ENCODE measurements around the gene MTA3.
"Not testable (repeated sequence)": the region's sequence is repeated elsewhere in the genome, so short reads cannot be mapped to it uniquely, and the experiment has no call there.

The MTA3 gene

DNA sequence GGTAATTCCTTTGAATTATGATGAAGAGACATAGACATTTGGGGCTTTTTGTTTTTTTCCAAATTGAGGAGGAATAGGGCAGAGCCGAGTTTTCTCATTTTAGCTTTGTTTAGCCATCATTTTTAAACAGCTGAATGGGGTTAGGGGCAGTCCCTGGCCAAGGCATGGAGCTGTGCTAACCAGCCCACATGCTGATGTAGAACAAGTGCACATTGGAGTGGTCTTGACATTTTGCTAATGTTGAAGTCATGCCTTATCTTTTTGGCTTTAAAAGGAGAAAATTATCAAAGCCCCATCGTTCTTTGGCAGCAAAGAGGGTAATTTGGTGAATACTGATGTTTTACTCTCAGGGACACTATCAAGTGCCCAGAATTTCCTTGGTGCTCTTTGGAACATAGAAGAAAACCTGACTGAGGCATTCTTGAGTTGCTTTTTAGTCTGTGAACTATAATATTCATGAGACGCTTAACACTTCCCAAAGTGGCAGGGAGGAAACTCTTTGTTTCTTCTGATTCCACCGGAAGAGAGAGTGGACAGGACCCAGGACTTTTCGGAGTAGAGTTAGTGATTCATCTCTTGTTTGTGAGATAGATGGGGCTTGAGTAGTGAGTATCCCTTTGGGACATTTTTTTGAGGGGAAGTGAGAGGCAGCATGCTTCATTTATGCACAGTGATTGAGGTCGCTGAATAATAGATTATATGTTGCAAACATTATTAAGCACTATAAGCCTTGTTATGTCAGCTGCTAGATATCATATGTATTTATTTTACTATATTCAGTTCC is 45.0 kb downstream of the MTA3 start:
- no peak for DNase-seq (ENCODE audit: low read depth)

DNA sequence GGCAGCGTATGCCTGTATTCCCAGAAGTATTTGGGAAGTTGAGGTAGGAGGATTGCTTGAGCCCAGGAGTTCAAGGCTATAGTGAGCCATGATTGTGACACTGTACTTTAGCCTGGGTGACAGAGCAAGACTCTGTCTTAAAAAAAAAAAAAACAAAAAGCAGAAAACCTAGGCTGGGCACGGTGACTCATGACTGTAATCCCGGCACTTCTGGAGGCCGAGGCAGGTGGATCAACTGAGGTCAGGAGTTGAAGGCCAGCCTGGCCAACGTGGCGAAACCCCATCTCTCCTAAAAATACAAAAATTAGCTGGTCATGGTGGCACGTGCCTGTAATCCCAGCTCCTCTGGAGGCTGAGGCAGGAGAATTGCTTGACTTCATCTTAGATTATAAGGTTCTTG is 46.4 kb downstream of the MTA3 start:
- no peak for DNase-seq (ENCODE audit: low read depth)

- no peak for DNase-seq (ENCODE audit: low read depth)
Observed at GRCh38 chr2:42618116-42618515, 49.7 kb downstream of the MTA3 start.

- no peak for DNase-seq (ENCODE audit: low read depth)
Observed at GRCh38 chr2:42618972-42619371, 50.5 kb downstream of the MTA3 start.

DNA sequence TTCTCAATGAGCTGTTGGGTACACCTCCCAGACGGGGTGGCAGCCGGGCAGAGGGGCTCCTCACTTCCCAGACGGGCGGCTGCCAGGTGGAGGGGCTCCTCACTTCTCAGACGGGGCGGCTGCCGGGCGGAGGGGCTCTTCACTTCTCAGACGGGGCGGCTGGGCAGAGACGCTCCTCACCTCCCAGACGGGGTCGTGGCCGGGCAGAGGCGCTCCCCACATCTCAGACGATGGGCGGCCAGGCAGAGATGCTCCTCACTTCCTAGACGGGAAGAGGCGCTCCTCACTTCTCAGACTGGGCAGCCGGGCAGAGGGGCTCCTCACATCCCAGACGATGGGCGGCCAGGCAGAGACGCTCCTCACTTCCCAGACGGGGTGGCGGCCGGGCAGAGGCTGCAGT is 53.2 kb downstream of the MTA3 start:
- not testable (repeated sequence) for DNase-seq (ENCODE audit: low read depth)

DNA sequence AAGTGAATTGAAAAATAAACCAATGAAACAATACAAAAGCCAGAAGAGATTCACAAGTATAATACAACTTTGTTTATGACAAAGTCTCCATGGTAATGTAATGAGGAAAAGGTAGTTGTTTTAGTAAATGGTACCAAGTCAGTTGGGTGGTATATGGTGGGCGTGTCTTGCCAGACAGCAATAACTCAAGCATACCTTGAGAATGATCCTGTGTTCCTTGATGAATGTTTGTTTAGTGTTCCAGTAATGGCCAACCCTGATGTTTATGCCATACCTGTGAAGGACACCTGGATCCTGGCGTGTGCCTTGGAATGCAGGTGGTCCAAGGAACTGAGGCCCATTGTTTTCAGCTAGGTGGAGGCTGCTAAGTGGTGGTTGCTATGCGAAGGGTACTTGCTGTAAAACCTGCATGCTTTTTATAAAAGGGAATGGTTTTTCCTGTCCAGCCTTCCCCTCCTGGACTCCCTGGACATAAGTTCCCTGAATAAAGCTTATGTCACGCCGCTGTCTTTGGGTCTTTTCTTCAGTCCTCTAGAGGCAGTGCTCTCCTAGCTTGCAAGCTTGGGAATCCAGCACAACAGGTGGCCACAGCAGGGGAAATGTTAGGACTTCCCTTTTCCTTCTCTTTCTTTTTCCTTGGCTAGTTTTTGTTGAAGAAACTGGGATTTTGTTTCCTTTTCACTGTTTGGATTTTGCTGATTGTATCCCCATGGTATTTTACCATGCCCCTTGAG is 54.7 kb downstream of the MTA3 start:
- DNase-seq (ENCODE audit: low read depth): no peak

DNA sequence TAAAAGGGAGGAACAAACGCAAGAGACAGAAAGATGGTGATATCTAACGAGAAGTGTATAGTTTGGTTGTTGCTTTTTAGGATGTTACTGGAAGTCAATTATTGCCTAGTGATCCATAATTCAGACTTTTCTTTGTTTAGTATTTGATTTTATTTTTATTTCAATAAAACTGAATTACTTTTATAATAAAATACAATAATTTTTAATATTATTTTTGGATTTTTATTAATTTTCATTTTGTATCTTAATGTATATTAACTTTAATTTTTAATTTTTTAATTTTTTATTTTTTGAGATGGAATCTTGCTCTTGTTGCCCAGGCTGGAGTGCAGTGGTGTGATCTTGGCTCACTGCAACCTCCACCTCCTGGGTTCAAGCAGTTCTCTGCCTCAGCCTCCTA is 55.6 kb downstream of the MTA3 start:
- DNase-seq (ENCODE audit: low read depth): no peak

DNA sequence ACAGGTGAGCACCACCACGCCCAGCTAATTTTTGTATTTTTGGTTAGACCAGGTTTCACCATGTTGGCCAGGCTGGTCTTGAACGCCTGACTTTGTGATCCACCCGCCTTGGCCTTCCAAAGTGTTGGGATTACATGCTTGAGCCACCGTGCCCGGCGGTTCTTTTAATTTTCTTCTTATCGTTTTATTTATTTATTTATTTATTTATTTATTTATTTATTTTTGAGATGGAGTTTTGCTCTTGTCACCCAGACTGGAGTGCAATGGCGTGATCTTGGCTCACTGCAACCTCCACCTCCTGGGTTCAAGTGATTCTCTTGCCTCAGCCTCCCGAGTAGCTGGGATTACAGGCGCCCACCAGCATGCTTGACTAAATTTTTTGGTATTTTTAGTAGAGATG is 59.6 kb downstream of the MTA3 start:
- DNase-seq (ENCODE audit: low read depth): not testable (repeated sequence)

GRCh38 chr2:42636934-42637333 is 68.5 kb downstream of the MTA3 start:
- no peak for DNase-seq (ENCODE audit: low read depth)

DNA sequence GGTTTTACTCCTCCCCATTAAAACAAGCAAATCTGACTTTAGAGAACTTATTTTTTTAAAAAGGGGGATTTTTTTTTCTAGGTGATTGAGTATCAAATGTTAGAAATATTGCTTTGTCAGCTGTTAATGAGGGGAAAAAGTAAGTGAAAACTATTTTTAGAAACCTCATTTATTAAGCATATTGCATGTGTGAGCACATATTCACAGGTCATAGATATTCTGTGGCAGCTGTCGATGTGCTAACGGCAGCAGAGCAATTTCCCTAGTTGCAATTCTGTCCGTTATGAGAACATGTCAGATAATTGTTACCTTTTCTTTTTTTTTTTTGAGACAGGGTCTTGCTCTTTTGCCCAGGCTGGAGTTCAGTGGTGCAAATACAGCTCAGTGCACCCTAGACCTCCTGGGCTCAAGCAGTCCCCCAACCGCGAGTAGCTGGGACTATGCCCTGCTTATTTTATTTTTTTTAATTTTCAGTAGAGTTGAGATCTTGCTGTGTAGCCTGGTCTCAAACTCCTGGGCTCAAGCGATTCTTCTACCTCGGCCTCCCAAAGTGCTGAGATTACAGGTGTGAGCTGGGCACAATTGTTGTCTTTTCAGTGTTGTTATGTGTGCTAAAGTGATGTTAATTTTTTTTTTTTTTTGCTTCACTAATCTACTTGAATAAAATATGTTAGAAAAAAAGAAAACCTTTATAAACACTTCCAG is 69.8 kb downstream of the MTA3 start:
- DNase-seq (ENCODE audit: low read depth): no peak

DNA sequence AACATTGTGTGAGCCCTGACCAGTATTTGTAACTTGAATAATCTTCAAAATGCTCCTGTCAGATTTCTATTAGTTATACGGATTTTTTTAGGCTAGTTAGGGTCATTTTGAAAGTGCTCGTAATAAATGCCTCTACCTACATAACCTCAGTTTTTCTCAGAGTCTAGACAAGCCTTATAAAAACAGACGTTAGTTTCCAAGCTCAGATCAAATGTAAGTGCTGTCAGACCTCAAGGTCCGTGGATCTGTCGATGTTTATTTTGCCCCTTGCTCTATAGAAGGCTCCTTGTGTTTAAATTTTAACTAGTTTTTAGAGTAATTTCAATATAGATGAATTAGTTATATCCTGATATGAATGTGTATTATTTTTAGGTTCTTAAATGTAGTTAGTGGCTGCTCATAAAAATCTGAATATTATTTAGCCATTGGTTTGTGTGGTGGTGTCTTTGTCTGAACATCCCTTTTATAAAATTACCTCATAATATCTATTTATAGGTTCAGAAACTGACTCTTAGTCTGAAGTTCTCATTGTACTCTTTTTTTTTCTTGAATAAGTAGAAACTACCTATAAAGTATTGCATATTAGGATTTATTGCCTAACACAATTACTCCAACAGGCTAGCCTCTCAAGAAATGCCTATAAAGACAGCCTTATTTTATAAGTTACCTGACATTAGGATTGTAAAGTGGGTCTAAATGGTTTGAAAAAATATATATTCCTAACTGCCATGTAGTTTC is 71.1 kb downstream of the MTA3 start:
- no peak for DNase-seq (ENCODE audit: low read depth)

GRCh38 chr2:42640261-42640660 is 71.8 kb downstream of the MTA3 start:
- no peak for DNase-seq (ENCODE audit: low read depth)

GRCh38 chr2:42642371-42642770 is 73.9 kb downstream of the MTA3 start:
- not testable (repeated sequence) for DNase-seq (ENCODE audit: low read depth)

GRCh38 chr2:42645551-42645950 is 77.1 kb downstream of the MTA3 start:
- DNase-seq (ENCODE audit: low read depth): no peak

DNA sequence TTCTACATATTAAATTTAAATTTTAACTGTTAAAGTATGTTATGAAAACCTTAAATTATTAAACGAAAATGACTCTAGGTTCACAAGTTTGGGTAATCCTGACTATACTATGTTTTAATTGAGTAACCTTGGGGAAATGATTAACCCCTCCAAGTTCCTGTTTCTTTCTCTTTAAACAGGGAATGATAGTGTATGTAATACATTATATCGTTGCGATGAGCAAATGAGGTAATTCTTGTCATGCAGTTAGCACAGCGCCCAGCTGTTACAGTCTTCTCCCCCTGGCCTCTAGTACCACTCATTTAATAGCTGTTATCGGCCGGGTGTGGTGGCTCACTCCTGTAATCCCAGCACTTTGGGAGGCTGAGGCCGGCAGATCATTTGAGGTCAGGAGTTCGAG is 80.4 kb downstream of the MTA3 start:
- DNase-seq (ENCODE audit: low read depth): no peak

DNA sequence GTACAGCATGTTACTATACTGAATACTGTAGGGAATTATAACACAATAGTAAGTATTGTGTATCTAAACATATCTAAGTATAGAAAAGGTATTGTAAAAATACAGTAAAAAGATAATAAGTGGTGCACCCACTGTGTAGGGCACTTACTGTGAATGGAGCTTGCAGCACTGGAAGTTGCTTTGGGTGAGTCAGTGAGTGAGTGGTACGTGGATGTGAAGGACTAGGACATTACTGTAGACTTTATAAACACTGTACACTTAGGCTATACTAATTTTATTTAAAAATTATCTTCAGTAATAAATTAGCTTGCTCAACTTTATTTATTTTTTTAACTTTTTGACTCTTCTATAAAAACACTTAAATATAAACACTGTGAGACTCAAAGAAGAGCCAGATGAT is 82.6 kb downstream of the MTA3 start:
- DNase-seq (ENCODE audit: low read depth): no peak

- peak; percentile 5 for DNase-seq (ENCODE audit: low read depth)
Observed at GRCh38 chr2:42652086-42652485, 83.7 kb downstream of the MTA3 start.

DNA sequence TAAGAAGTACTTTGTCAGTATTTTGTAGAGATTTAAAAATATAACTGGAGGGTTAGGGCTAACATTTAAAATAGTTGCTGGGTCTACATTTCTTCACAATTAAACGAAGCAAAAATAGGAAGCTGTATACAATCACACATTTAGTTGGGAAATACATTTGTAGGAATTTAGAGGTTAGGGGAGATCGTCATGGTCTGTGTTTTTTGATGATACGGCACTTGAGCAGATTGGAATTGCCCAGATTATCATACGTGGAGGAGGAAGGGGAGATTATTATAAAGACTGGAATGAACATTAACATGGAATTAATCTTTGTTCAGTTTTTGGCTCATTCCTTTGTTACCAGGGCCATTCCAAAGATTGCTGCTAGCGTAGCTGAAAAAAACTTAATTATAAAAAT is 84.6 kb downstream of the MTA3 start:
- DNase-seq (ENCODE audit: low read depth): no peak

GRCh38 chr2:42653908-42654445 is 85.5 kb downstream of the MTA3 start:
- DNase-seq (ENCODE audit: low read depth): no peak

DNA sequence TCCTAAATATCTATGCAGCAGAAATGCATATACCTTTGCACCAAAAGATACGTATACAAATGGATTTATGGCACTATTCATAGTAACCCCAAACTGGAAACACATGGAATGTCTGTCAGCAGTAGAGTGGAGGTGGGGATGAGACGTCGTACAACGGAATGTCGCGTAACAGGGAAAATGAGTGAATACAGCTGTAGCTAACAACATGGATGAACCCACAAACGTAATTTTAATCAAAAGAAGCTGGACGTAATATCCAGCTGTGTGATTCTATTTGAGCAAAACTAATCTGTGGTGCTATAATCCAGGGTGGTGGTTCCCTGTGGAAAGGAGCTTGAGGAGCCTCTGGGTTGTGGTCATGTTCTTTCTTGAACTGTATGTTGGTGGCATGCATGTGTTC is 89.9 kb downstream of the MTA3 start:
- no peak for DNase-seq (ENCODE audit: low read depth)

GRCh38 chr2:42659609-42660008 is 91.2 kb downstream of the MTA3 start:
- no peak for DNase-seq (ENCODE audit: low read depth)
